ENCODE data around the gene SYTL5. TPM values are rescaled to one million over a fixed set of nuclear protein-coding genes. Genes with fewer than 3 reads are reported as not detected.

SYTL5 gene
- total RNA-seq, 3 donors from 2014 or later: 3.0 to 11.5 (median 9.4) TPM

DNA sequence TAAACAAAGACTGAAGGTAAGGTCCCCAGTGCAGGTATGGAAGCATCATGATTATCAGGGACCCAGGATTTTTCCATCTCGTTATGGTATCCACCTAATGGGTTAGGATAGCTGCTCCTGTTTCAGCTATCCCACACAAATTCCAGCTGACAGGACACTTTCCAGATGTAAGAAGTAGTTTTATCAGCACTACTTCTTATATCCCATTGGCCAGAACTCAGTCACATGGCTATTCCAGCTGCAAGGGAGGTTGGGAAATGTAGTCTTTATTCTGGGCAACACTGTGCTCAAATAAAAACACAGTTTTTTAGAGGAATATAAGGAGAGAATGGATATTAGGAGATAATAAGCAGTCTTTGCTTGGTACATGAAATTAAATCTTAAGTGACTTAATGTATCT, 117.6 kb downstream of the SYTL5 start:
- intact Hi-C loops (cut with DNase I, micrococcal nuclease): no loop called here
- Histone ChIP-seq H3K4me1 (ENCODE audit: low read depth) (no peaks in the 10 kb centered on the region), H3K4me3 (no peak overlapping the region), H3K9me3 (no peaks in the 10 kb centered on the region), H3K36me3 (ENCODE audit: low read depth) (no peaks in the 10 kb centered on the region)
- no peak for TF ChIP-seq CTCF (IDR thresholded peaks at IDR 0.05)
- ATAC-seq: no peak
- no peak for DNase-seq

- intact Hi-C loops (cut with DNase I, micrococcal nuclease): no loop called here
- ATAC-seq (no peak), DNase-seq (no peak)
- TF ChIP-seq CTCF (IDR thresholded peaks at IDR 0.05): no peak
- H3K36me3 ChIP-seq (ENCODE audit: low read depth): no peaks in the 10 kb centered on the region
- no peaks in the 10 kb centered on the region for H3K4me1 ChIP-seq (ENCODE audit: low read depth)
- no peaks in the 10 kb centered on the region for H3K9me3 ChIP-seq
- no peak overlapping the region for H3K4me3 ChIP-seq
Observed at GRCh38 chrX:38126179-38126578, 119.8 kb downstream of the SYTL5 start.

DNA sequence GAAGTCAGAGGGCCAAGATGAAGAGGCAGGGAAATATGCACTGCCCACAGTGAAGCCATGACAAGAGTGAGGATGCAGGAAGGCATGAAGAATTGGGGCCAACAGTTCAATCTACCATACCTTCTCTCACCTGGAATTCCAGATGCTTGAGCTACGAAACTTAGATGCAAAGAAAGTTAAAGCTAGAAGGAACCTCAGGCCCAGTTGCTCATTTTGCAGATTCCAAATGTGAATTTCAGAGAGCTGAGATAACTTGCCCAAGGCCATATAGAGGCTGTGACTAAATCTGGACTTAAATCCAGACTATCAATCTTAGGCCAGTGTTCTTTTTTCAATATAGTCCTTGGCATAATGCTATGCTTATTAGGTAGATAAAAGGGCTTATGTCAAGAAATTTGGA, 121.6 kb downstream of the SYTL5 start:
- ATAC-seq: no peak
- Histone ChIP-seq H3K4me3 (no peak overlapping the region), H3K9me3 (no peaks in the 10 kb centered on the region), H3K4me1 (ENCODE audit: low read depth) (no peaks in the 10 kb centered on the region), H3K36me3 (ENCODE audit: low read depth) (no peaks in the 10 kb centered on the region)
- no peak for DNase-seq
- intact Hi-C loops (cut with DNase I, micrococcal nuclease): no loop called here
- no peak for TF ChIP-seq CTCF (IDR thresholded peaks at IDR 0.05)

GRCh38 chrX:38129366-38129765, 123.0 kb downstream of the SYTL5 start:
- H3K4me3 ChIP-seq: no peak overlapping the region
- no peak for TF ChIP-seq CTCF (IDR thresholded peaks at IDR 0.05)
- no peak for ATAC-seq
- no peaks in the 10 kb centered on the region for H3K9me3 ChIP-seq
- H3K4me1 ChIP-seq (ENCODE audit: low read depth): no peaks in the 10 kb centered on the region
- H3K36me3 ChIP-seq (ENCODE audit: low read depth): no peaks in the 10 kb centered on the region
- no peak for DNase-seq
- intact Hi-C loops (cut with DNase I, micrococcal nuclease): no loop called here

DNA sequence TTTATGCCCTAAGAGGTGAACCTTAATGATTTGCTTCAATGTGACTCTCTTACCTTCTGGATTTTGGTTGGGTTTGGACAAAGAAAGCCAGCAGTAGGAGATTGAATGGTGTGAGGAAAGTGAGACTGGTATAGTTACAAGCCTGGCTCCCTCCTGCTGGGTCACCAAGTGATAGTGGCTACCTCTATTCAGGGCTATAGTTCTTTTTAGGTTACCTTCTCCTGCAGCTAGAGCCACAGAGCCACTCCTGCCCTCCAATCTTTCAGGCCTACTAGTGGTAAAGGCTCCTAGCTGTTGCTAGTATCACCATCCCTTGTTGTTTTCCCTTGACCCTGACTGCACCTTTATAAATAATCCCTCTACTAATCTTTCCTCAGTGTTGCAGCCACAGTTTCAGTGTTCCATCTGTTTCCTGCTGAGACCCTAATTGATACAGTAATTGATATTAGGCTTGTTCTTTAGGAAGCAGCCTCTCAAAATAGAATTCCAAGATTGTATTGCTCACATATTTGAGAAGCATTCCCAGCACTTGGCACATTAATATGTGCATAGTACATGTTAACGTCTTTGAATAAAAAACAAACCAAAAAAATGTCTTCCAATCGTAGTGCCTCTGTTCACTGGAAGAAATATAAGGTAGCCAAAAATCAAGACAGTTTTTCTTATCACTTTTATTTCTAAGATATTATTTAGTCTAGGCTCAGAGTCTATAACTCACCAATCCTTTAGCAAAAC, 132.0 kb downstream of the SYTL5 start:
- no peak overlapping the region for H3K4me3 ChIP-seq
- H3K4me1 ChIP-seq (ENCODE audit: low read depth): no peaks in the 10 kb centered on the region
- no peak for TF ChIP-seq CTCF (IDR thresholded peaks at IDR 0.05)
- ATAC-seq (no peak), DNase-seq (no peak)
- no peaks in the 10 kb centered on the region for H3K36me3 ChIP-seq (ENCODE audit: low read depth)
- intact Hi-C loops (cut with DNase I, micrococcal nuclease): no loop called here
- H3K9me3 ChIP-seq: no peaks in the 10 kb centered on the region

DNA sequence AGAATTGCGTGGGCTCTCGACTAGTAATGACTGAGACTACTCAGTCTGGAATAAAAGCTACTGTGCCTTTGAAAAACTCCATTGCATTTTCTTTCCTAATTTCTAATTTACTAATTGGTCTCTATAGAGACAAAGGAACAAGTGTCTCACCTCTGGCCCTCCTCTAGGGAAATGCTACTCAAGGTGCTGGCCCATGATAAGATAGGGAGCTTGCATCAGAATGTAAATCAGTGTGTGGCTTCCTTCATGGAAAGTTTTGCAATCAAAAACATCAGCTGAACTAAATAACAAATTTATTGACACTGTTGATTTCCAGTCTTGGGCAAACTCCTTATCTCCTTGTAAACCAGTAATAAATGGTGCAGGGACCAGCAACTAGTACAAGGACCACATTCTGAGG, 132.5 kb downstream of the SYTL5 start:
- TF ChIP-seq CTCF (IDR thresholded peaks at IDR 0.05): no peak
- Histone ChIP-seq H3K4me3 (no peak overlapping the region), H3K36me3 (ENCODE audit: low read depth) (no peaks in the 10 kb centered on the region), H3K4me1 (ENCODE audit: low read depth) (no peaks in the 10 kb centered on the region), H3K9me3 (no peaks in the 10 kb centered on the region)
- ATAC-seq: no peak
- intact Hi-C loops (cut with DNase I, micrococcal nuclease): no loop called here
- DNase-seq: no peak

All from mucosa of descending colon (tissue), 3 donors.